NCI-H146 treated with DMSO at 0.1 percent for 48 hours (cell line): ENCODE data around the gene TMEM266.

Experiments
- DNase-seq: peaks from one replicate; lab custom pipeline; 2025; ENCODE audit not compliant: unreplicated experiment; lab: John Stamatoyannopoulos, UW

TMEM266 gene

DNA sequence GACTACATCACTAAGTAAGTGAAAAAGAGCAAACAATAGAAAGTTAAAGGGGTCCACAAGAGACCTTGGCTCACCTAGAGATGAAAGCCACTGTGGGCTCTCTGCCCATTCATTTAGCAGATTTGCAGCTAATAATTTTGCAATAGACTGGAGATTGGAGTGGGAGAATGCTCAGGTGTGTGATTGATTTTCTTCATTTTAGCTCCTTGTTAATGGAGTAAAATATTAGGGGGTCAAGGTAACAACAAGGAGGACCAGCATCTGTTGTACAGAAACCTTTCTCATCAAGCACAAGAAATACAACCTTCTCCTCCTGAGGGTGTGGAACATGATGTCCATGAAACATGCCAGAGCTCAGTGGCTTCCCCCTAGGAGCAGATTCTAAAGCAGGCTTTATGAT lies 63.2 kb downstream of the TMEM266 start:
- DNase-seq: no peak

DNA sequence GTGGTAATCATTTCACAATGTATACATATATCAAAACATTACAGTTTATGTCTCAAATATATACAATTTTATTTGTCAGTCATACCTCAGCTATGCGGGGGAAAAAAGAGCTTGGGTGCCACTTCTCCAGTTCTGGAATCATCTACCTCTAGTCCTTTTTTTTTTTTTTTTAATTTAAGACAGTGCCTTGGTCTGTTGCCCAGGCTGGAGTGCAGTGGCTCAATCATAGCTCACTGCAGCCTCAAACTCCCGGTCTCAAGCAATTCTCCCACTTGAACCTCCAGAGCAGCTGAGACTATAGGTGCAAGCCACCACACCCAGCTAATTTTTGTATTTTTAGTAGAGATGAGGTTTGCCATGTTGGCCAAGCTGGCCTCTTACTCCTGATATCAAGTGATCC lies 67.4 kb downstream of the TMEM266 start:
- DNase-seq: no peak

DNA sequence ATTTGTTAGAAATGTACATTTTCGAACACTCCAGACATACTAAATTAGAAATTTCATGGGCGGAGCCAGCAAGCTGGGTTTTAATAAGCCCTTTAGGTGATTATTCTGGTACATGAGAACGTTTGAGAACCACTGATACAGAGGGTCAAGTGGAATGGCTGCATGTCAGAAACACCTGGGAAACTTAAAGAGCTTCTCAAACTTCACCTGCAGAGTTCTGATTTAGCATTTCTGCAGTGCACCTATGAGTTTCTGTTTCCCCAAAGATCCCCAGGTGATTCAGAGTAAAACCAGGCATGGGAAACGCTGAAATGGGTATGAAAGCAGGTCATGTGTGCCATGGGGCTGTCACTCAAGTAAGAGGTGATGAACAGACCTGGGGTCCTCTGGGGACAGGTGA lies 68.1 kb downstream of the TMEM266 start:
- no peak for DNase-seq

DNA sequence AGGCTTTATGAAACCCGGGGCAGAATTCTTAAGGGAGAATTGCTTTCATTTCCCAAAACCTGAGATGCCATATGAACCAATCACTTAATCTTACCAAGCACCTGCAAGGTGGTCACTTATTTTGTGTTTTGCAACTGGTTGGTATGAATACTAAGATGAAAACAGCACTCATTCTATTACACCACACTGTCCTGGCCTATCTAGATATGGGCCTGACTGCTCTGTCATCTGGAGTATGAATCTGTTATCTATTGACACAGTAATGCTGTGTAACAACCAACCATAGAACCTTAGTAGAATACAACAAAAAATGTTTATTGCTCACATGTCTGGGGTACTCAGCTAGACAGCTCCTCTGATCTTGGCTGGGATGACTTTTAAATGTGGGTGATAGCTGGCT lies 74.8 kb downstream of the TMEM266 start:
- DNase-seq: no peak

DNA sequence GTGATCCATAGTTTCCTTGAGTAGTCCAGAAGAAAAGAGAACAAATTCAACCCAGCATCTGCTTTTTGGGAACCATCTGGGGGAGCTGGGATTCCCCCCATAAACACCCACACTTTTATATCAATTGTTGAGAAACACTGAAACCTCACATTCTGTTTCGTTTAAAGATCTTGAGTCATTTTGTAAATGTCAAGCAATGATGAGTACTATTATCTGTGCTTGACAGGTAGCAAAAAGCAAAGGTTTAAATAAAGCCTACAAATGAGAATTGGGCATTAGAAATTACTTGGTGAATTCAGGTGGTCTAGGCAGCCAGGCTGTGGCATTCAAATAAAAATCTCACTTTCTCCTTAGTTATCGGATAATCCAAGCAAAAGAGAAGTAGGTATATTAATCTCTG lies 75.7 kb downstream of the TMEM266 start:
- DNase-seq: no peak

DNA sequence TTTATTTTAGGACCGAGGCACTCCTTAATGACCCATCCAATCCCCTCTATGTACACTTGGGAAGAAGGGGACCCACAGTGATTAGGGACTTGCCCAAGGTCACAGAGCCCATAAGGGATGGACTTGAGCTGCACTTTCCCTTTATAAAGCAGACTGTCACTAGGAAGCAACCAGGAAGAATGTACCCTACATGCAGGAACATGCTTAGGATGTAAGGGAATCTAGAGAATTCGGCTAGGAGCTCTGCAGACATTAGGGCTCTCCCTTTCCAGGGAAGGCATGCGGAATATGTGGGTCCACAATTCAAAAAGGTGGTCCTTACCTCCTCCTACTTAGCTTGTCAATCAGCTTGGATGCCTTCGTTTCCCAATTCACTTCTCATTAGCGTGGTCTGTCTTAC lies 78.7 kb downstream of the TMEM266 start:
- DNase-seq: no peak

DNA sequence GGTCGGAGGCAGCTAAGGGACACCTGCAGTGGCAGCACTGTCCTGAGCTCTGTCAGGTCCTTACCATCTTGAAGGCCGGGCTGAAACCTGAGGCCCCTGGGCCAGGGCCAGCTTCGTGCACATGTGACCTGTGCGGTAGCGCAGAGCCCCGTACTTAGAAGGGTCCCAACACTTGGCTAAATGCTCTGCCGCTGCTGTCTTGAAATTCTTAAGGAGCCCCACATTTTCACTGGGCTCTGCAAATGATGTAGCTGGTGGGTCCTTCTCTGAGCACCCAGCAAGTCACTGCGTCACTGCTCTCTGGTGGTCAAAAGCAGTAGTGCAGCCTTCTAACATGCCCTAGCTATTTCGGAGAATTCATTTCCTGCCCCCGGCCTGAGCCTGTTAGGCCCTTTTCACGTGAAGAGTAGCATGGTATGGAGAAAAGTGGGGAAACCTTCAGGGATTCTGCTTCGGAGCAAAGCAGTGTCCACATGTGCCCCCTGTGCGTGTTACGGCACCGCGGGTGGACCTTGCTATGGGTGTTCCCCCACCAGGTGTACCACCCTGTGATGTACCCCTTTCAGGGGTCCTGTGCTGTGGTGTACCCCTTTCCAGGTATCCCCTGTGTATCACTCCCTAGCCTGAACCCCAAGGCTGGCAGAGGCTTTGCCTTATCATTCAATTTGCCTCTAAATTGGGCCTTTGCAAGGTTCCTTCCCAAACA lies 79.7 kb downstream of the TMEM266 start:
- peak; percentile 12 for DNase-seq

DNA sequence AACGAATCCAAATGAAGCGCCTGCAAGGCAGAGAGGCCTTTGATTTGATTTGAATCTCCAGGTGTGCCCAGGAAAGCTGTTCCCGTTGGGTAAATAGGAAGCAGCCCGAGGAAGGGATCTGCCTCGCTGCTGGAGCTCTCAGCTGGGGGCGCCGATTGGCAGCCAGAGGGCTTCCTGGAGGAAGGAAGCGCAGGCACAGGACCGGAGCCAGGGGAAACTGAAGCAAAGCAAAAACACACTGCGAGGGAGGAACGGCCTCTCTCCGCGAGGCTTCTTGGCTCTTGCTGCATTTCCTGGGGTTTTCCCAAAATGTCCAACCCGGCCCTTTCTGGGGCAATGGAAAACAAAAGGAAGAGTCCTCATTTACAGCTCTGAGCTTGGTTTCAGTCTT lies 80.3 kb downstream of the TMEM266 start:
- no peak for DNase-seq

DNA sequence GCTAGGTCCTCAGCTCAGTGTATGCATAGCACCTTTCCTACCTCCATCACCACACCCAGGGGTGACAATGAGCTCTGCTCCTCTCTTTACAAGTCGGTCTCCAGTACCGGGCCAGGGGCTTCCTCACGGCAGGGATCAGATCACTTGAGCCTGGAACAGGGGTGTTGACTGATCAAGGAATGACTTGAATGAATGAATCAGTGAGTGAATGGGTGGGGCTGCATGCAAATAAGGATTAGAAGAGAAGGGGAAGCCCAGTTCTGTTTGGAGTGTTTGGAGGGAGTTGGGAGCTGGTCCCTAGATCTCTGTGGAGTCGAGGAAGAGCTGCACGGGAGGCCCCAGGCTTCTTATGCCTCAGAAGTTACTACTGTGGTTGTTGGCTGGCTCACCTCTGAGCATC lies 87.0 kb downstream of the TMEM266 start:
- DNase-seq: no peak

DNA sequence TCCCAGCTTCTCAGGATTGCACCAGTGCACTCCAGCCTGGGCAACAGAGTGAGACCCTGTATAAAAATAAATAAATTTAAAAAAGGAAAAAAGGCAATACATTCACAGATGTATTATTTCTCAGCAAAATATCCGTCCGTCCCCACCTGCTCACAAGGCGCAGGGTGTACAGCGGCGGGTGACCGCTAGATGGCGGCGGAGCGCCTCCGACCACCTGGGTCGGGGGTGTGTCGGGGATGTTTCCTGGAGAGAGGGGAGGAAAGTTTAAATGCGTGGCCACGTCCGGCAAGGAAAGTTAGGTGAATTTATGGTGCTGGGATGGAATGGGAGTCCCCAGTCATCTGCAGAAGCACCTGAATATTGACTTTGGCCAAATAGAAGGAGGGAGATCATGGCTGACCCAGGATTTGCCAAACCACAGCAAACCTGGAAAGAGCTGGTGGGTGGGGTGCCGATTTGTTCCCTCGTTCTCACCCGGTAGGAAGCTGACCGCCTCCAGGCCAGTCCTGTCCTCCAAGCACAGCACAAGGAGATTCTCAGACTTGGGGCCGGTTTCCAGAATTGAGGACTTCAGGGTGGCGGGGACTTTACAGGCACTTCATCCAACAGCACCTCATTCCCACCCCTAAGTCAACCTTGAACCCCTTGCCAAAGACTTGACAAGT lies 88.3 kb downstream of the TMEM266 start:
- DNase-seq: no peak

DNA sequence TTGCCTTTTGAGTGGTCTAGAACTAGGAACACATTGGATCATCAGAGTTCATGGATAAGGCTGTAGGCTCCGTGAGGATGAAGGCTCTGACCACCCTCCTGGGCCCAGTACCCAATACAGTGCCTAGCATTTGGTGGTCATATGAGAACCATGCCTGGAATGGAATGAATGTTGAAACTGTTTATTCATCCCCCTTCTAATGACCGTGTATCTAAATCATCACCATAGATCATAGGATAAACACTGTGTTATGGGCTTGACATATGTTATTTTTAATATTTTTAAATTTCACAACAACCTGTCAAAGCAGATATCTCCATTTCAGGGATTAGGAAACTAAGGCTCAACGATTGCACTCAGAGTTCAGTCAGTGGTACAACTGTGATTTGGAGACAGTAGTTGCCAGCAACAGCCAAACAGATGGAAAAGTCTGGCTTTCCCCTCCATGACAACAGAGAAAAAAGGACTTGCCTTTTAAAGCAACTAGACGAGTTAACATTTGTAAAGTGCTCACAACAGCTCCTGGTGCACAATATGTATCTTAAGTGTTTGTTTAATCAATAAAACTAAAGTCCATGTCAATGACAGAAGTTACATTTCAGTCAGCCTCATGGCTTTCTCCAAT lies 89.6 kb downstream of the TMEM266 start:
- no peak for DNase-seq

DNA sequence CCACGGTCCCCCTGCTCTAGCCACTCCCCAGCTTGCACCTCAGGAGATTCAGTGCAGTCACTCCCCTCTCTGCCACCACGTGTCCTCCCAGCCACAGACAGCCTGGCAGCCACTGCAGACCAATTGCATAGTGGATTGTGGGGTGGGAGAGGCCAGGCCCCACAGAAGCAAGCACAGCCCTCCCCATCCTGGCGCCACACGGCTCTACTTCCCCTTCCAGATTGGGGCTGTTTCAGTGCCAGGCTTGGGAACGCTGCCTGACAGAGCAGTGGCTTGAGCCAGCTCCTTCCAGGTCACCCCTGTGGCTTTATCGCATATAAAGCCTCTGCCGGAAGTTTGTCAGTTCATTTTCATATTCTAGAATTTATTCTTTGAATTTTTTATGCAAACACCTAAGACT lies 90.7 kb downstream of the TMEM266 start:
- DNase-seq: no peak

DNA sequence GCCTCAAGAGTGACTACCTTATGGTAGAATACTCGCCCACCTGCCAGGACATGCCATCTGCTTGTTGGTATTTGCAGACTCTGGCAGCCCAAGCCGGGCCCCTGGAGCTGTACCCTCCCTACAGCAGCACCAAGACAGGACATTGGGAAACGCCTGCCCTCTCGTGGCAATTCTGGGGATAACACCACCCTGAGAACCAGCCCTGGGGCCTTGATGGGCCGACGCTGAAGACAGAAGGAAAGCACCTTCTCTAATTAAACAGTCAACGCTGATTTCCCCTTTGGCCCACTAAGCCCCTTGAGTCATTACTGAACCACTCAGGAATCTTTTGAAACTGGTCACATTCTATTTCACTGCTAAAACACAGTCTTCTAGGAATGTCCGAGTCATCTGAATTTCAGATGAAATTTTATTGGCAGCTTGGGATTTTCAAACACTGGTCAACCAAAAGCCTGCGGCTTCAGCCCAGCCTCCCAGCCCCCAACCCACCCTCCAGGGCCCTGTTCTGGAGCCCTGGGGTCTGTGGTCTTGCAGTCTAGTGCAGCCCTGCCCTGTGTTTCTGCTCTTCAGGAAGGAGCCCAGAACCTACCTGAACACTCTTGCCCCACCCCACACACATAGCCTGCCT lies 91.3 kb downstream of the TMEM266 start:
- DNase-seq: no peak

DNA sequence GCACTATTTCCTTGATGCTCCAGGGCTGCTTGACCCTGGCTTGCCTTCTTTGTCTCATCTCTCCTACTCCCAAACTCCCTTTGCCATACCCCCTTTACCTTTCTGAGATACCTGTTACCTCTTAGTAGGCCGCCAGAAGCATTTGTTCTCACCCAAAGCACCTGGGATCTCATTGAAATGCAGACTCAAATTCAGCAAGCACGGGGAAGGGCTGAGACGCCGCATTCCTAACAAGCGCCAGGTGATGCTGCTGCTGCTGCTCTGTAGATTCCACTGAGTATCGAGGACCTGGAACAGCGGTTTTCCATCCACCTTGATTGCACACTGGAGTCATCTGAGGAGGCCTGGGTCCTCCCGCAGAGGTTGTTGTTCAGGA lies 91.8 kb downstream of the TMEM266 start:
- no peak for DNase-seq

DNA sequence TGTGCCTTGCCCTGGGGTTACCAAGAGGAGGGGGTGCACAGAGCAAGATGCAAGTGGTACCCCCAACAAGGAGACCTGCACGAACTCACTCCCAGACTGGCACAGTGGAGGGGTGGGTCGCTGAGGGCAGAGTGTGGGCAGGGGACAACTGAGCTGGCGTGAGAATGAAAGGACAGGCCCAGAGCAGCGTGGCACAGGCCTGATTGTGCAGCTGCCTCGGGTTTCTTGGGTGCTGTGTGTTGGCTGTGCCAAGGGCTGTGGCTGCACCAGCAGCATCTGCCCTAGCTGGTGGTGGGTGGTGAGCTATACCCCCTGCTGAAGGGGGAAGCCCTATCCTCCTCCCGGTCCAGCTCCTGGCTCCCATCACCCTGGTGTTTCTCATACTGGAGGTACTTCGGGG lies 92.4 kb downstream of the TMEM266 start:
- DNase-seq: no peak

DNA sequence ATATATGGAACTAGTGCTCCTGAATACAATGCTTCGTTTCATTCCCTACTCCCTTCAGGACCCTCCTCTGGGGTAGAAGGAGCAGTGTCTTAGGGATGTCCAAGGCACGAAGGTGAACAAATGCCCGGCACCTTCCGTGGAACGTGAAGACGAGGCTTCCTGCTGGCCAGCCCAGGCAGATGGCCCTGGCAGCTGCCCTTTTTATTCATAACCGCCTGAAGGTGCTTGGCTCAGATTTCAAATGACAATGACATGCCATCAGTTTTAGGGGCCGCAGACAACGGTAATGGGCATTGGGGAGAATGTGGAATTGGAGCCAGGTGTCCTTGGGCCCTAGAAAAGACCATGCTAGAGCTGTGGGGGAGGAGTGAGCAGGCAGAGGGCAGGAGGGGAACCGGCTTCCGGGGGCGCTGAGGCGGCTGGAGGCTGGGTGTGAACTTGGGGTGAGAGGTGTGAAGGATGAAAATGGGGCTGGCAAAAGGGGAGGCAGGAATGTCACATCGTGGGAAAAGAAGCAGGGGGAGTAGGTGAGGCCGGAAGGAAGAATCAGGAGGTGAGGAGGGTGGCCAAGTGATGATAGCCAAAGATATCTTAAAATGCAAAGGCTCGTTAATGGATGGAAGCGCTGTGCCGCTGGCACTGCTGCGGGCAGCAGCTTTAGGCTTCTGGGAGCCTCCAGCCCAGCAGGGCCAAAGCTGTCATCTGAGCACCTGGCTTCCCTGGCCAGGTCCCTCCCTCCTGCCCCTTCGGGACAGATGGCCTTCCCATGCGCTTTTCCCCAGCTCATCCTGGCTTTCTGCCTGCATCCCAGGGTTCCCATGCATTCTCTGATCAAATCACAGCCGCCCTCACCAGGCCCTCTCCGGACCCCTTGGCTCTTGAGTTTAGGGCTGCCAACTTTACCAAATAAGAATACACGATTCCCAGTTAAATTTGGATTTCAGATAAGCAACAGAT lies 93.7 kb downstream of the TMEM266 start:
- DNase-seq: peak; percentile 19

DNA sequence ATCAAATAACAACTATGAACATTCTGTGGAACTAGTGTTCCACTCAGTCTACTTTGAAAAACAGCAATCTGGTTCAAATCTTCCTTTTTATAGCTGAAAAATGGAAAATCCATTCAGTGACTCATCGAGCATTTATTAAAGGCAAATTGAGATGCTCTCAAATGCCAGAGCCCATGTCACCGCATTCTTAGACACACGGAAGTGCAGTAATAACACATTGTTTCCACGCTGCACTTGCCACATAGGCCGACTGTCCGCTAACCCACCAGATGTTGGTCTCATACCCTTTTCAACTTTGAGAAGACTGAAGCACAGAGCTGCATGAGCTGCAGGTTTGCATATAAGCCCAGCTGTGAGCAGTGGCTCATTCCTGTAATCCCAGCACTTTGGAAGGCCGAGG lies 95.9 kb downstream of the TMEM266 start:
- no peak for DNase-seq

DNA sequence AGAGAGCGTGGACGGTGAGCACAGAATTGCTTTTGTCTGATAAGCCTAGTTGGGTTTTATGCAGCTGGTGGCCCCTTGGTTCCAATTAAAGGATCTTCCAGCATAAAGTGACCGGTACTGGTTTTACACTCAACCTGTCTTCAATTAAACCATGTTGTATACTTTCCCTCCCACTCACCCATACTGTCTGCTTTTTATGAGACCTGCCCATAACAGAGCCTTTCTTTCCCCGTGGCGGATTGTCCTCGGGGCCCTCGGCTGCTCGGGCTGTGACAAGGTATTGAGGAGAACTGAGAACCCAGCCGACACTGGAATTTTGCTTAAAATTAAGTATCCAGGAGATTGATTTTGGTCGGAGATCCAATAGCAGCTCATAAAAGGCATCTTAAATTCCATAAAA lies 98.4 kb downstream of the TMEM266 start:
- DNase-seq: no peak

DNA sequence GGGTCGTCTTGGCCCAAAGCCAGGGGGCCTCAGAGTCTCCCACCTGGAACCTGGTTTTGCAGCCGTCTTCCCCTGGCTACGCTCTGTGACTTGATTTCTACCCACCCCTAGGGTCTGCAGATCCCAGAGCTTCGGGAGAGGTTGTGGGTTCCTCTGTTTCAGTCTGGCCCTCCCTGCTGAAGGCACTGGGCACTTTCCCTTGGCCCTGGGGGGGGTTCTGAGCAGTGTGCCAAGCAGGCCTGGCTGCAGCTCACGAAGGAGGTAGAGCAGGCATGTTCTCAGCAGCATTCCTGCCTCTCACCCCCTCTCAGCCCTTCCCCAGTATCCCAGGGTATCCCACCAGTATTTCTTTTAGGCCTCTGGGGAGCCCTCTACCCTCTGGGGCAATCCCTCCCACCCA lies 99.0 kb downstream of the TMEM266 start:
- DNase-seq: no peak

DNA sequence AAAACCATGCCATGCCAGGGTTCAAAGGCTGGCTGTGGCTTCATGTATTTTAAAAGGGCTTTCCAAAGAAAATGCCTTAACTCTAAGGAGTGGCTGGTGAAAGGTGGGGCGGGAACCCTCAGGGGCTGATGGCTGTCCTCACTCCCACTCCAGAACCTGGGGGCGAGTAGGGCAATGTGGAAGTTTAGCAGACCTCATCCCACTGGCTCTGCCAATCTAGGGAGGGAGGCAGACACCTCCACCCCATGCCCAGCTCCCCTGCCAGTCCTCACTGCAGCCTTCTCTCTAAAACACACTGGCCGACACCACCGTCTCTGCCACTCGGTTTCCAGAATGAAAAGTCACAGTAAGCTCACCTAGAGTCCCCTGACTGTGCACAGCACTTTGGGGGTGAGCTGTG lies 99.5 kb downstream of the TMEM266 start:
- no peak for DNase-seq
